H1 (cell line): ENCODE results near the gene ASPRV1. TPM values are rescaled to one million over a fixed set of nuclear protein-coding genes. Genes with fewer than 3 reads are reported as not detected.

Source experiments
- CHD1 ChIP-seq: IDR thresholded peaks from 2 replicates; pipeline ENCODE4 v1.6.1; 2012; ENCODE audit warnings: low read depth, low read length, improper control_type of control experiment
- CHD7 ChIP-seq: fragments of 300-600 bp; sonication (generic); IDR thresholded peaks from 2 replicates; pipeline ENCODE4 v1.7.1; 2012; ENCODE audit warnings: low read length, moderate library complexity, mild to moderate bottlenecking, inconsistent platforms; ENCODE audit not compliant: insufficient replicate concordance
- KDM1A ChIP-seq: fragments of 200-600, 300-600 bp; sonication (generic); IDR thresholded peaks from 2 replicates; pipeline ENCODE4 v1.7.1; 2016; ENCODE audit warnings: mild to moderate bottlenecking, low read length, borderline replicate concordance
- MAFK ChIP-seq: IDR thresholded peaks from 2 replicates; pipeline ENCODE4 v1.6.1; 2012; ENCODE audit warnings: low read depth, mild to moderate bottlenecking, improper control_type of control experiment, low read length
- RXRA ChIP-seq: IDR thresholded peaks from 2 replicates; pipeline ENCODE4 v1.6.1; 2011; ENCODE audit warnings: low read depth, mild to moderate bottlenecking, low read length, moderate library complexity; ENCODE audit not compliant: insufficient read depth
- polyA plus RNA-seq, 7 experiments: library from polyadenylated mRNA; depleted of rRNA in 3 of 7; stranded (reverse) in 5 of 7; unstranded in 2 of 7; fragments of >200 nt in 5 of 7; fragments of 200-250 nt in 2 of 7; gene quantifications; 1 replicate in 5 of 7; 2 replicates in 1 of 7; 4 replicates in 1 of 7; pipeline versions ENCODE4 v1.2.1 to v1.2.3, GENCODE V29; 2011 to 2013; ENCODE audit warnings: missing spikeins in 2 of 7, mixed read lengths in 2 of 7
- total RNA-seq: library from RNA; stranded (reverse); fragmentation: NEBNext Ultra II Directional; extraction: Animal tissue kit (Norgen Biotek cat#: 25700); gene quantifications from 2 replicates; pipeline ENCODE4 v1.2.1, GENCODE V29; 2021

The ASPRV1 gene
- total and polyA plus RNA-seq, 2 of the 8 experiments (the other 6 are each of a cell fraction or from before 2014, with no cell fraction given) = 0.59 to 0.95 TPM

DNA sequence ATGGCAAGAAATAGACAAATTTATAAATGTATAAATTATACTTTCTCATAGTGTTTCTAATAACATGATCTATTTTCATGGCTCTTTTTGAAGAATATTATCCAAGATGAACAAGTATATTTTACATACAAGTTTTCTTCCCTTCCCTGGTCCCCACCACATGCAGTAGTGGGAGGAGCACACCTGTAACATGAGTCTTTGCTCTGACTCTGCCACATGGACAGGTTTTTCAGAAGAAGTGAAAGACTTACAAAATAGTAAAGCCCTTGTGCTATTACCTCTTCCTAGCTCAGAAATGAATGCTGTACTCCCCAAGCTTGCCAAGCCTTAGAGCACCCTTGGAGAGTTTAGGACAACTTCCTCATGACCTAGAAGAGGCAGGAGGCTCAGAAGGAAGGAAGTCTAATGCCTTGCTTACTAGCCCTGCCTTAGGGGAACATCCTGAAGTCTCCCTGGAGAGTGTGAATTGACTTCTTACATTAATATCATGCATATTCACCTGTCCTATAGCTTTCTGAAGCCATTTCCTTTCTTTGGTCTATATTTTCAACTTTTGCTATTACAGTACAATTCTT, 28.1 kb downstream of the ASPRV1 start (continued):
- TF ChIP-seq CHD7 (no peak), CHD1 (no peak), RXRA (no peak), MAFK (no peak), KDM1A (no peak)
- TF ChIP-seq, all 59 proteins: peak for 0
